ENCODE data around the gene RAB4A. TPM values are rescaled to one million over a fixed set of nuclear protein-coding genes. Genes with fewer than 3 reads are reported as not detected.

RAB4A gene
- total and polyA plus RNA-seq, 2 of the 13 experiments (the other 11 are each of a cell fraction or from before 2014, with no cell fraction given), result 56.0 to 80.1 TPM

GRCh38 chr1:229342656-229343569 lies 72.0 kb downstream of the RAB4A start, which contains the start of gene CCSAP (continued):
- no peak for TF ChIP-seq PRDM15 (CRISPR knock-in tag; IDR thresholded peaks at IDR 0.05)
- TF ChIP-seq ZNF644 (CRISPR knock-in tag; IDR thresholded peaks at IDR 0.05; ENCODE audit: low read depth), result no peak
- TF ChIP-seq CREBL2 (CRISPR knock-in tag; IDR thresholded peaks at IDR 0.05; ENCODE audit: borderline replicate concordance), result peak; percentile 55; the same call in 1 of the 2 replicates
- no peak; the same call in 1 of the 2 replicates for TF ChIP-seq HMGXB3 (CRISPR knock-in tag; IDR thresholded peaks at IDR 0.05; ENCODE audit: borderline replicate concordance)
- TF ChIP-seq SATB2 (CRISPR knock-in tag; IDR thresholded peaks at IDR 0.05), result no peak
- no peak for TF ChIP-seq ZNF33B (CRISPR knock-in tag; IDR thresholded peaks at IDR 0.05)
- no peak for TF ChIP-seq RBM39 (IDR thresholded peaks at IDR 0.05; ENCODE audit: low read depth, low read length, poor library complexity, severe bottlenecking)
- TF ChIP-seq MZF1 (CRISPR knock-in tag; IDR thresholded peaks at IDR 0.05; ENCODE audit: borderline replicate concordance), result no peak
- no peak for TF ChIP-seq HCFC1 (IDR thresholded peaks at IDR 0.05; ENCODE audit: low read depth, low read length)
- TF ChIP-seq ZNF260 (CRISPR knock-in tag; IDR thresholded peaks at IDR 0.05; ENCODE audit: borderline replicate concordance, low read depth), result no peak
- no peak for TF ChIP-seq SMC3 (IDR thresholded peaks at IDR 0.05; ENCODE audit: low read length)
- no peak for TF ChIP-seq CHD4 (IDR thresholded peaks at IDR 0.05; ENCODE audit: borderline replicate concordance, low read length)
- TF ChIP-seq ZNF207 (IDR thresholded peaks at IDR 0.05; ENCODE audit: borderline replicate concordance), result no peak
- no peak for TF ChIP-seq SMARCC2 (IDR thresholded peaks at IDR 0.05)
- peak; percentile 65 for TF ChIP-seq GABPB1 (CRISPR knock-in tag; IDR thresholded peaks at IDR 0.05)
- TF ChIP-seq ZBTB42 (CRISPR knock-in tag; IDR thresholded peaks at IDR 0.05), result no peak
- TF ChIP-seq ZFP36 (IDR thresholded peaks at IDR 0.05; ENCODE audit: borderline replicate concordance, low read depth, low read length, partially characterized antibody), result no peak
- TF ChIP-seq GRHL1 (CRISPR knock-in tag; conservative IDR thresholded peaks at IDR 0.05), result no peak
- no peak for TF ChIP-seq GTF2F1 (IDR thresholded peaks at IDR 0.05; ENCODE audit: low read length)
- TF ChIP-seq ZNF121 (CRISPR knock-in tag; IDR thresholded peaks at IDR 0.05), result no peak

All from HepG2 (cell line).